Measurements from ENCODE around the gene TACR1.

- no peak for TF ChIP-seq POLR2AphosphoS5 (IDR thresholded peaks at IDR 0.05; ENCODE audit: low read depth, low read length)
- no peak for TF ChIP-seq TAF1 (IDR thresholded peaks at IDR 0.05; ENCODE audit: borderline replicate concordance, low read depth, low read length)
- no peak for TF ChIP-seq POLR2A (IDR thresholded peaks at IDR 0.05; ENCODE audit: low read depth, low read length)
Measured at GRCh38 chr2:75168186-75168585, 31.1 kb downstream of the TACR1 start.
